Middle frontal gyrus (tissue), 1 donor: ENCODE data around the gene CTBP2.

Source experiments
- DNase-seq: peaks from one replicate; pipeline ENCODE4 v3.0.0-alpha.2; 2015; ENCODE audit warnings: low spot score; ENCODE audit errors: extremely low spot score

CTBP2 gene

DNA sequence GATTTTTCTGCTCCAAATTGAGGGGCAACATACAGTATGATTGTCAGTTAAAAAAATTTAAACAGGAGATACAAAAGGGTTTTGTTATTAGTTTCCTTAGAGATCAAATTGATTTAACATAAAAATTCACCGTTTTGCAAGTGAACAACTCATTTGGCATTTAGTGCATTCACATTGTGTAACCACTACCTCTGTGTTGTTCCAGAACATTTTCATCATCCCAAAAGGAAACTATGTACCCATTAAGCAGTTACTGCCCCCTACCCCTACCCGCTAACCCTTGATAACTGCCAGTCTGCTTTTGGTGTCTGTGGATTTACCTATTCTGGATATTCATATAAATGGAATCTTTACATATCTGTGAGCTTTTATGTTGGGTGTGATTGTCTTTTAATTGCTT, 215.4 kb downstream of the CTBP2 start:
- no peak for DNase-seq

DNA sequence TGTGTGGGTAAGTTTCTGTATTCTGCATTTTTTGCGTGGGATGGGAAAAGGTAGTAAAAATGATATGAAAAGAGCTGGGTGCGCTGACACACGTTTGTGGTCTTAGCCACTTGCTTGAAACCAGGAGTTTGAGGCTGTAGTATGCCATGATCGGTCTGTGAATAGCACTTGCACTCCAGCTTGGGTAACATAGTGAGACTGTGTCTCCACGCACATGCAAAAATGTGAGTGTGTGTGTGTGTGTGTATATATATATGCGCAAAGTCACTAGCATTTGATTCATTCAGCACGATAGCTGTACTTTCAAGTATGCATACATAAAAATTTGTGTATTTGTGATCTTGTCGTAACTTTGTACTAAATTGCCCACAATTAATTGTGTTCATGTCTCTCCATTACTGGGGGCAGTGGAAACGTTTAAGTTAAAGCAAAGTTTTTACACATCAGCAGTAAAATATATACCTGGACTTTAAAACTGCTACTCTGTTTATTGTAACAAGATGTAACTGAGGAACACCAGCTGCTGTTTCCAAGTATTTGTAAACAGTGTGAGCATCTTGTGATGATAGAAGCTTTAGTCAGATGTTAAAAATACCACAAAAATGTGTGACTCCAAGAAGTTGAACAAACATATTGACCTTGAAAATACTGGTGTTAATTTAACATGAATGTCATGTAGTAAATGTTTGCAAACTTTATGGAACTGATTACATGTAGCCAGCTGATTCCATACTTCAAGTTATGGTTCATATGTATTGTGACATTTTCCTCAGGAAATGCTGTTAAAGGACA, 216.9 kb downstream of the CTBP2 start:
- no peak for DNase-seq

GRCh38 chr10:124942317-124943169, 217.8 kb downstream of the CTBP2 start:
- no peak for DNase-seq

GRCh38 chr10:124941823-124942222, 218.5 kb downstream of the CTBP2 start, which contains the start of gene ZRANB1:
ZRANB1 (plus strand) TSS chr10:124942123; CDS start chr10:124942494, 371 bp downstream.
- no peak for DNase-seq

GRCh38 chr10:124939290-124939689, 221.1 kb downstream of the CTBP2 start:
- no peak for DNase-seq

GRCh38 chr10:124936813-124937212, 223.6 kb downstream of the CTBP2 start:
- no peak for DNase-seq

DNA sequence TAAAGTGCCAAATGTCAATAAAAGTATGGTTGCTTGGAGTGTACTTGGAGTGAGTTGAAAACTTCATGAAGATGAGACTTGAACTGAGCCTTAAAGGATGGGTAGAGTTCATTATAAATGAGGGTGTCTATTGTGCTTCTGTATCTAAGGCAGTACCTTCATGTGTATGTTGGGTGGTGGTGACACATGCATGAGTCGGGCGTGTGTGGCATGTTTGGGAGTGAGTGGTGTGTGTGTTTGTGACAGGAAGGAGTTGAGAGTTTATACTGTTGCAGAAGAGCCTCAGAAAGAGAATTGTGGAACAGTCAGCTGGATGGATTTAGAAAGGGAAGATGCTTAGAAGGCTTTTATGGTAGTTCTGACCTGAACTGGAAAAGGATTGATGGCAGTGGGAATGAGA, 224.4 kb downstream of the CTBP2 start:
- DNase-seq: no peak
